Gastroesophageal sphincter (tissue), 3 donors: ENCODE measurements around the gene STMN1.

Experiments used
- CTCF ChIP-seq, 4 experiments: fragments of 200-600 bp in 2 of 4; fragments of 450-650 bp in 2 of 4; sonication (generic) in 1 of 4; IDR thresholded peaks; one replicate each; pipeline ENCODE4 v1.5.1; 2017 to 2019; ENCODE audit warnings: antibody characterized with exemption in 4 of 4, mild to moderate bottlenecking in 2 of 4, moderate library complexity in 2 of 4
- EP300 ChIP-seq: sonication (generic); formaldehyde crosslinking; IDR thresholded peaks from one replicate; pipeline ENCODE4 v1.6.1; 2017; ENCODE audit warnings: antibody characterized with exemption, mild to moderate bottlenecking
- POLR2A ChIP-seq, 2 donors: fragments of 450-650 bp; IDR thresholded peaks; one replicate each; pipeline ENCODE4 v1.6.1; 2017; ENCODE audit warnings: antibody characterized with exemption in 2 of 2, mild to moderate bottlenecking in 2 of 2, moderate library complexity in 1 of 2
- POLR2AphosphoS5 ChIP-seq: sonication (generic); formaldehyde crosslinking; IDR thresholded peaks from one replicate; pipeline ENCODE4 v1.6.1; 2017; ENCODE audit warnings: antibody characterized with exemption

GRCh38 chr1:25897754-25898153 lies 8.5 kb downstream of the STMN1 start:
- no peak for TF ChIP-seq CTCF (IDR thresholded peaks at IDR 0.05)
- TF ChIP-seq EP300: no peak
- TF ChIP-seq POLR2A (IDR thresholded peaks at IDR 0.05): no peak
- TF ChIP-seq POLR2AphosphoS5: no peak
